Thyroid gland (tissue), 4 donors: Measurements from ENCODE around the gene HOXA2. TPM values are rescaled to one million over a fixed set of nuclear protein-coding genes. Genes with fewer than 3 reads are reported as not detected.

ENCODE experiments used
- DNase-seq, 2 donors: peaks; one replicate each; pipeline ENCODE4 v3.0.0-alpha.2; 2019
- H3K27ac ChIP-seq, 3 donors: fragments of 200-600 bp; sonication (generic); 1 replicate in 2 of 3; 2 replicates in 1 of 3; pipeline ENCODE4 v1.5.1; 2016 to 2019; ENCODE audit warnings: mild to moderate bottlenecking in 1 of 3, moderate library complexity in 1 of 3
- H3K27me3 ChIP-seq: fragments of 200-600 bp; sonication (generic); one replicate; pipeline ENCODE4 v1.5.1; 2019
- H3K36me3 ChIP-seq, 2 donors: fragments of 200-600 bp; sonication (generic); one replicate each; pipeline ENCODE4 v1.5.1; 2016 to 2019
- H3K4me1 ChIP-seq, 2 donors: fragments of 200-600 bp; sonication (generic); one replicate each; pipeline ENCODE4 v1.5.1; 2017 to 2019
- H3K4me3 ChIP-seq, 3 donors: fragments of 200-600 bp; sonication (generic); replicated peaks in 1 of 3; 1 replicate in 2 of 3; 2 replicates in 1 of 3; pipeline ENCODE4 v1.5.1; 2016; ENCODE audit warnings: mild to moderate bottlenecking in 1 of 3
- H3K9me3 ChIP-seq: fragments of 200-600 bp; sonication (generic); one replicate; pipeline ENCODE4 v1.5.1; 2017
- POLR2A ChIP-seq, 2 donors: fragments of 450-650 bp; IDR thresholded peaks; one replicate each; pipeline ENCODE4 v1.6.1; 2017; ENCODE audit warnings: antibody characterized with exemption in 2 of 2, mild to moderate bottlenecking in 2 of 2, moderate library complexity in 1 of 2
- WGBS, 2 donors: methylation state at CpG; one replicate each; pipeline ENCODE4 v1.1.5; 2017; 5-methylcytosine and 5-hydroxymethylcytosine counted together
- intact Hi-C: fragments of 100-400 bp; cut with DNase I; formaldehyde crosslinking; loops from one replicate; pipeline ENCODE4 v1.15.1; 2023
- total RNA-seq, 4 donors: library from RNA; depleted of rRNA; stranded (reverse); fragments of >200 nt; gene quantifications; one replicate each; pipeline ENCODE4 v1.2.3, GENCODE V29; 2016
- TF ChIP-seq, protein P1 (sequence below), 6 experiments: fragments of 200-600 bp in 3 of 6; fragments of 450-650 bp in 3 of 6; sonication (generic) in 3 of 6; IDR thresholded peaks; one replicate each; pipeline ENCODE4 v1.5.1; 2016 to 2019; ENCODE audit warnings: antibody characterized with exemption in 6 of 6, mild to moderate bottlenecking in 2 of 6, inconsistent platforms in 1 of 6, moderate library complexity in 1 of 6

Gene HOXA2
- total RNA-seq, 4 donors from 2014 or later = 0.73 to 2.7 (median 1.7) TPM

DNA sequence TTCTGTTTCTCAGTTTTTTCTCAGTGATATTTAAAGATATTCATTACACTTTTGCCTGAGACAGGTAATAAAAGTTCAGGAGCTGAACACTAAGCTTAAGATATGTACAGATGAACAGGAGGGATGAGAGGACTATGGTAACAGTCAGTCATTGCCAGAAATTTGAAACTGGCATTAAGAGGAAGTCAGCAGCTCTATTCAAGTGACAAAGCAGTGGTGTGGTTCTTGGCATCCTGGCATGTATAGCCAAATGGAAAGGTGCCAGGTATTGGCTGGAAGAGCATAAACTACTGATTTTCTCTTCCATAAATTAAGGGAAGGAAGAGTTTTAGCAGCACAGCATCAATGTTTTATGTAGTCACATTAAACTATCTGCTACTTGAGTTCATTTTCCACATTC lies 29.4 kb downstream of the HOXA2 start:
- no peak overlapping the region for H3K27ac ChIP-seq
- intact Hi-C loops = no loop called here
- TF ChIP-seq, protein P1, sequence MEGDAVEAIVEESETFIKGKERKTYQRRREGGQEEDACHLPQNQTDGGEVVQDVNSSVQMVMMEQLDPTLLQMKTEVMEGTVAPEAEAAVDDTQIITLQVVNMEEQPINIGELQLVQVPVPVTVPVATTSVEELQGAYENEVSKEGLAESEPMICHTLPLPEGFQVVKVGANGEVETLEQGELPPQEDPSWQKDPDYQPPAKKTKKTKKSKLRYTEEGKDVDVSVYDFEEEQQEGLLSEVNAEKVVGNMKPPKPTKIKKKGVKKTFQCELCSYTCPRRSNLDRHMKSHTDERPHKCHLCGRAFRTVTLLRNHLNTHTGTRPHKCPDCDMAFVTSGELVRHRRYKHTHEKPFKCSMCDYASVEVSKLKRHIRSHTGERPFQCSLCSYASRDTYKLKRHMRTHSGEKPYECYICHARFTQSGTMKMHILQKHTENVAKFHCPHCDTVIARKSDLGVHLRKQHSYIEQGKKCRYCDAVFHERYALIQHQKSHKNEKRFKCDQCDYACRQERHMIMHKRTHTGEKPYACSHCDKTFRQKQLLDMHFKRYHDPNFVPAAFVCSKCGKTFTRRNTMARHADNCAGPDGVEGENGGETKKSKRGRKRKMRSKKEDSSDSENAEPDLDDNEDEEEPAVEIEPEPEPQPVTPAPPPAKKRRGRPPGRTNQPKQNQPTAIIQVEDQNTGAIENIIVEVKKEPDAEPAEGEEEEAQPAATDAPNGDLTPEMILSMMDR (IDR thresholded peaks at IDR 0.05) = no peak
- TF ChIP-seq POLR2A (IDR thresholded peaks at IDR 0.05) = no peak
- DNase-seq = no peak
- no peaks in the 10 kb centered on the region for H3K4me1 ChIP-seq
- no peaks in the 10 kb centered on the region for H3K27me3 ChIP-seq
- no peaks in the 10 kb centered on the region for H3K9me3 ChIP-seq
- no peaks in the 10 kb centered on the region for H3K36me3 ChIP-seq
- no peak overlapping the region for H3K4me3 ChIP-seq

DNA sequence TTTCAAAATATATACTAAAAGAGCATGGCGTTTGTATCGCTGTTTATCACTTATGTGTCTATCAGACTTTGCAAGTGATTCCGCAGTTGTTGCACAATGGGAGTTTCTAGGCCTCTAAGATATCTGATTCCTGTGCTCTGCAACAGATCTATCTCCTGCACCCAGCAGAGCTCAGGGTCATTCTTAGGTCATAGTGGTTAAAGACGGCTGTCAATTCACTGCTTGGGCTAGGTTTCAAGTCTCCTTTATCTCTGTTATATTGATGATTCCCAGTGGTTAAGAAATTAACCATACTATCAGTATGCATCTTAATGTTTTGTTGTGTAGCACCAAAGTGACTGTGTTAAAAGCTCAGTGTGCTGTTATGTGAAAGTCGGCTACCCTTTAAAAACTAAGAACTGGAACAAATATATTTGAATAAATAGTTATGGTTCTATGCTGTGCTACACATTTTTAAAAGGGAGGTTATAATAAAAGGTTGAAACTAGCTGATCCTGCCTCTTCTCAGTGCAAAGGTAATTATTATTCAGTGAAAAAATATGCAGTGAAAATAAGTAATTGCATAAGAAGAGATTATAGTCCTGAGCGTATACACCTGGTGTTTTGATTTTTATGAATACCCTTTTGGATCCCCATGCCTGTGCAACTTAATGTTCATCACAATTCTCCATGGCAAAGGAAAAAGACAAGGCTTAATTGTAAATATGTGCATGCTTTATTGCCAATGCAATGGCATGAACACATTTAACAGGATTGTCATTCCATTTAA lies 30.7 kb downstream of the HOXA2 start:
- WGBS, 2 donors = 79 to 83% methylated on average over 6 of the region's 6 CpGs
- H3K9me3 ChIP-seq = no peaks in the 10 kb centered on the region
- TF ChIP-seq POLR2A (IDR thresholded peaks at IDR 0.05) = no peak
- TF ChIP-seq, protein P1 (IDR thresholded peaks at IDR 0.05) = no peak
- no peaks in the 10 kb centered on the region for H3K36me3 ChIP-seq
- intact Hi-C loops = no loop called here
- no peak for DNase-seq
- no peak overlapping the region for H3K27ac ChIP-seq
- H3K27me3 ChIP-seq = no peaks in the 10 kb centered on the region
- H3K4me1 ChIP-seq = no peaks in the 10 kb centered on the region
- H3K4me3 ChIP-seq = no peak overlapping the region

DNA sequence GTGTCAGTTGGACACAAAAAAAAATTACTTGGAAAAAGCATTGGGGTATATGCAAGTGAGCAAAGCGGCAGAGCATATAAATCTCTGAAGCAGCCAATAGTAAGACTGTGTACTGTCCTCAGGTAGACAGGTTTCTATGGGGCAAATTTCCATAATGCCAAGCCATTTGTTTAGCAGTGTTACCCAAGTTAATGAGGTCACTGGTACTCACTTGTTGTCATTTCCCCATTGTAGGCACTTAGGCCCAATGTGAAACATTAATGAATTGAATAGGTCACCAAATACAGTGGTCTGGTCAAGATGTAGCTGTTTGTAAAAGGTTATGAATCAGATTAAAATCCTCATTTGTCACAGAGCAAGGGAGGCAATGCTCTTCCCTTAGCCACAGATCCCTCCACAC lies 34.2 kb downstream of the HOXA2 start:
- H3K36me3 ChIP-seq = no peaks in the 10 kb centered on the region
- peaks cover 7 to 8% of the 10 kb centered on the region in 2 donors for H3K4me1 ChIP-seq
- WGBS, 2 donors = 97 to 100% methylated on average over 1 of the region's 1 CpG
- no peak overlapping the region for H3K4me3 ChIP-seq
- no peak overlapping the region for H3K27ac ChIP-seq
- DNase-seq = no peak
- TF ChIP-seq, protein P1 (IDR thresholded peaks at IDR 0.05) = no peak
- TF ChIP-seq POLR2A (IDR thresholded peaks at IDR 0.05) = no peak
- H3K9me3 ChIP-seq = no peaks in the 10 kb centered on the region
- intact Hi-C loops = no loop called here
- no peaks in the 10 kb centered on the region for H3K27me3 ChIP-seq

DNA sequence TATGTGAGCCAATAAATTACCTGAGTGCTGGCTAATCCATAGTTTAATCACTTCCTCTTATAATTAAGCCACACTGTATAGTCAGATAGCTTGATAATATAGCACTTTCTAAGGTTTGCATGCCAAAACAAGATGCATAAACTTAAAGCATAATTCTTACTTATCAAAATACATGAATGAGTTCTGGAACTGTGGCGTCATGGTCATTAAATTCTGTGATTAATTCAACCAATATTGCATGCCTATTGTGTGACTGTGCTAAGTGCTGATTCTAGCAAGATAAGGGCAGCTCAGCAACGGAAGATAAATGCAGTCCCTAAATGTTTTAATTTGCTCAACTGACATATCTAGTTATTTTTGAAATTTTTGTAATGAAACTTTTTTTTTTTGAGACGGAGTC lies 36.3 kb downstream of the HOXA2 start:
- no peak overlapping the region for H3K27ac ChIP-seq
- no peaks in the 10 kb centered on the region for H3K9me3 ChIP-seq
- 84 to 85% methylated on average over 3 of the region's 3 CpGs for WGBS, 2 donors
- DNase-seq = no peak
- no peaks in the 10 kb centered on the region for H3K36me3 ChIP-seq
- TF ChIP-seq, protein P1 (IDR thresholded peaks at IDR 0.05) = no peak
- TF ChIP-seq POLR2A (IDR thresholded peaks at IDR 0.05) = no peak
- H3K27me3 ChIP-seq = no peaks in the 10 kb centered on the region
- H3K4me1 ChIP-seq = peaks cover 7 to 8% of the 10 kb centered on the region in 2 donors
- intact Hi-C loops = no loop called here
- no peak overlapping the region for H3K4me3 ChIP-seq

DNA sequence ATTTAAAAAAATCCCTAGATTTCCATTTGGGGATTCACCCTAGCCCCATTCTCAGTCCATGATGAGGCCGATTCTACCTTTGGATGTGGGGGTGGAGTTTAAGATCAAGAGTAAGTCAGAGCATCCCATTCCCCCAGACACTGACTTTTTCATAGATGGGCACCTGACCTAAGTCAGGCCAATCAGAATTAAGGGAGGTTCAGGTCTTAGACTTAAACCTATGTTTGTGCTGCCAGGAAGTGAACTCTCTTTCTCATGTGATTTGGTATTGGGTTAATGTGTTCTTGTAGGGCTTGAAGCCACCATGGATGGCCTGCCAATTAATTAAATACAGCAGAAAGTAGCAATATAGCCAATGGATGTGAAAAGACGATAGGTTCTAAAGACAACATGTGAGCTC lies 36.8 kb downstream of the HOXA2 start:
- Histone ChIP-seq H3K9me3 (no peaks in the 10 kb centered on the region), H3K4me1 (peaks cover 7 to 8% of the 10 kb centered on the region in 2 donors), H3K27ac (no peak overlapping the region), H3K36me3 (no peaks in the 10 kb centered on the region), H3K4me3 (no peak overlapping the region), H3K27me3 (no peaks in the 10 kb centered on the region)
- WGBS, 2 donors = 94 to 97% methylated on average over 2 of the region's 2 CpGs
- intact Hi-C loops = no loop called here
- no peak for DNase-seq
- TF ChIP-seq POLR2A (IDR thresholded peaks at IDR 0.05) = no peak
- TF ChIP-seq, protein P1 (IDR thresholded peaks at IDR 0.05) = no peak
